ENCODE measurements around the gene PRPH. TPM values are rescaled to one million over a fixed set of nuclear protein-coding genes. Genes with fewer than 3 reads are reported as not detected.
A peak's percentile ranks its signal among the peaks of the same experiment; 100 is the strongest.

Gene PRPH
- total RNA-seq, 3 donors from 2014 or later (not counting 1 experiment from before 2014, with no cell fraction given): not detected

DNA sequence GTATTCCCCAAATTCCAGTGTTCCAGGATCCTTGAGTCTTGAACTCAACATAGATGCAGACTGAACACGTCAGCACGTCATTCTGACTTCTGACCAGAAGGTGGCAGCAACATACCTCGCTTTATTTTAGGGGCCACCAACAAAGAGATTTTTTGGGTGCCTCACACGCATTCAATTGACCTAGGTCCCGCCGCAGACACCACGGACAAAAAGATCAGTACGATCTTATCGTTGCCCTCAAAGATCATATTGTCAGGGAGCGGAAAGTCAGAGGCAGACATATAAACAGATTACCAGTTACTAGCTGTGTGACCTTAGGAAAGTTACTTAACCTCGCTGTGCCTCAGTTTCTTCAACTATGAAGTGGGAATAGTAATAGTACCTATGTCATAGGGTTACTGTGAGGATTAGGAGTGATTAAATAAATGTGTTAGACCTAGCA, 6.5 kb upstream of the PRPH start:
- TF ChIP-seq, protein P1, sequence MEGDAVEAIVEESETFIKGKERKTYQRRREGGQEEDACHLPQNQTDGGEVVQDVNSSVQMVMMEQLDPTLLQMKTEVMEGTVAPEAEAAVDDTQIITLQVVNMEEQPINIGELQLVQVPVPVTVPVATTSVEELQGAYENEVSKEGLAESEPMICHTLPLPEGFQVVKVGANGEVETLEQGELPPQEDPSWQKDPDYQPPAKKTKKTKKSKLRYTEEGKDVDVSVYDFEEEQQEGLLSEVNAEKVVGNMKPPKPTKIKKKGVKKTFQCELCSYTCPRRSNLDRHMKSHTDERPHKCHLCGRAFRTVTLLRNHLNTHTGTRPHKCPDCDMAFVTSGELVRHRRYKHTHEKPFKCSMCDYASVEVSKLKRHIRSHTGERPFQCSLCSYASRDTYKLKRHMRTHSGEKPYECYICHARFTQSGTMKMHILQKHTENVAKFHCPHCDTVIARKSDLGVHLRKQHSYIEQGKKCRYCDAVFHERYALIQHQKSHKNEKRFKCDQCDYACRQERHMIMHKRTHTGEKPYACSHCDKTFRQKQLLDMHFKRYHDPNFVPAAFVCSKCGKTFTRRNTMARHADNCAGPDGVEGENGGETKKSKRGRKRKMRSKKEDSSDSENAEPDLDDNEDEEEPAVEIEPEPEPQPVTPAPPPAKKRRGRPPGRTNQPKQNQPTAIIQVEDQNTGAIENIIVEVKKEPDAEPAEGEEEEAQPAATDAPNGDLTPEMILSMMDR (IDR thresholded peaks at IDR 0.05): peak; percentile 95
- Mint-ChIP-seq H3K9me3 (no peaks in the 10 kb centered on the region), H3K4me3 (no peak overlapping the region), H3K27me3 (ENCODE audit: low read depth in 2 of 2) (peaks cover 39 to 44% of the 10 kb centered on the region in 2 donors), H3K27ac (no peak overlapping the region), H3K4me1 (peaks cover 0 to 4% of the 10 kb centered on the region in 2 donors), H3K36me3 (no peaks in the 10 kb centered on the region)
- H3K9me3 ChIP-seq (ENCODE audit: control insufficient read depth, insufficient read depth, low read length): no peaks in the 10 kb centered on the region
- intact Hi-C loops (cut with micrococcal nuclease): loop anchor here (1.0 kb wide), 2 partner anchors 54 to 226 kb away; no protein-coding TSS in a partner anchor
- DNase-seq (peak; percentile 59 to 87), ATAC-seq (peak; percentile 67 to 85 (median 83))
- no peak overlapping the region for H3K27ac ChIP-seq (ENCODE audit: low read length)
- WGBS (ENCODE audit: insufficient coverage): 9% methylated on average over 11 of the region's 11 CpGs
- H3K27me3 ChIP-seq (ENCODE audit: control insufficient read depth, insufficient read depth, low read length): peaks cover 8% of the 10 kb centered on the region
- H3K4me1 ChIP-seq (ENCODE audit: control insufficient read depth, insufficient read depth, low read length): no peaks in the 10 kb centered on the region
- no peak overlapping the region for H3K4me3 ChIP-seq (ENCODE audit: low read length)
- no peaks in the 10 kb centered on the region for H3K36me3 ChIP-seq (ENCODE audit: control insufficient read depth, insufficient read depth, low read length)

DNA sequence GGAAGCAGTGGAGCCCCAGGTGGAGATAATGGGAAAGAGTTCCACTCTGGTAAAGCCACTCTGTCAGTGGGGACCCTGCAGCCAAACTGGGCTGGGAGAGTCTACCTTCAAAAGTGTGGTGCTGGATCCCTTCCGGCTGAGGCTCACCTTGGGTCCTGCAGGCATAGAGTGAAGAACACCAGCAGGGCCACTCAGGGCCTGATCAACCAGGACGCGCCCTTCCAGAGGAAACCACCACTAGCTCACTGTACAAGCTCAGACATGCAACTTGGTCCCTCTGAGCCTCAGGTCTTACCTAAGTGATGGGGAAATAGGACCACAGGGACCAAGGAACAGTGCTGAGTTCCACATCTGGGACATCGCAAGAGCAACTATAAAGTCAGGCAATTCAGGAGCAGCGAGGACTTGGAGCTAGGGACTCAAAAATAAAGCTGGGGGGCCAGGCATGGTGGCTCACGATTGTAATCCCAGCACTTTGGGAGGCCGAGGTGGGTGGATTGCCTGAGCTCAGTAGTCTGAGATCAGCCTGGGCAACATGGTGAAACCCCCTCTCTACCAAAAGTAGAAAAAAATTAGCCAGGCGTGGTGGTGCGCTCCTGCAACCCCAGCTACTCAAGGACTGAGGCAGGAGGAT, 5.9 kb upstream of the PRPH start:
- no peak overlapping the region for H3K4me3 Mint-ChIP-seq
- H3K36me3 Mint-ChIP-seq: no peaks in the 10 kb centered on the region
- no peak overlapping the region for H3K27ac Mint-ChIP-seq
- H3K27me3 ChIP-seq (ENCODE audit: control insufficient read depth, insufficient read depth, low read length): peaks cover 11% of the 10 kb centered on the region
- H3K36me3 ChIP-seq (ENCODE audit: control insufficient read depth, insufficient read depth, low read length): no peaks in the 10 kb centered on the region
- no peak overlapping the region for H3K27ac ChIP-seq (ENCODE audit: low read length)
- H3K9me3 Mint-ChIP-seq: no peaks in the 10 kb centered on the region
- intact Hi-C loops (cut with micrococcal nuclease): loop anchor here (1.0 kb wide), 2 partner anchors 53 to 225 kb away; no protein-coding TSS in a partner anchor
- TF ChIP-seq, protein P1 (IDR thresholded peaks at IDR 0.05): no peak
- H3K4me1 Mint-ChIP-seq: peaks cover 0 to 4% of the 10 kb centered on the region in 2 donors
- peaks cover 39 to 47% of the 10 kb centered on the region in 2 donors for H3K27me3 Mint-ChIP-seq (ENCODE audit: low read depth in 2 of 2)
- WGBS (ENCODE audit: insufficient coverage): 77% methylated on average over 9 of the region's 9 CpGs
- H3K9me3 ChIP-seq (ENCODE audit: control insufficient read depth, insufficient read depth, low read length): no peaks in the 10 kb centered on the region
- no peak for ATAC-seq
- DNase-seq: no peak
- no peaks in the 10 kb centered on the region for H3K4me1 ChIP-seq (ENCODE audit: control insufficient read depth, insufficient read depth, low read length)
- H3K4me3 ChIP-seq (ENCODE audit: low read length): no peak overlapping the region

DNA sequence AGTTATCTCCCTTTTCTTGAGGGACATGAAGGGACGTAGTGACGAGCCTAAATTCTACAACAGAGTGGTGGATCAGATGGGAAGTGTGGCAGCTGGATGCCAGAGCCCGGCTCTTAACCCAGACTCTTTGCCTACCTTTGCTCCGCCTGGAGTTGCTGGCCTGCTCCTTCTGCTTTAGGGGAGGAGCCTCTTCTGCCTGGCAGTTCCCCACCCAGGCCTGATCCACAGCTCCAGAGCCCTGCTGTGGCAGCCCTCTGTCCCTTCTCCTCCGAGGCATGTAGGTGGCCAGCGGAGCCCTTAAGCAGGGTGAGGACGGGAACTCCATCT, 2.3 kb upstream of the PRPH start:
- Histone ChIP-seq H3K9me3 (ENCODE audit: control insufficient read depth, insufficient read depth, low read length) (no peaks in the 10 kb centered on the region), H3K4me3 (ENCODE audit: low read length) (no peak overlapping the region), H3K36me3 (ENCODE audit: control insufficient read depth, insufficient read depth, low read length) (no peaks in the 10 kb centered on the region), H3K27me3 (ENCODE audit: control insufficient read depth, insufficient read depth, low read length) (peaks cover 39% of the 10 kb centered on the region), H3K4me1 (ENCODE audit: control insufficient read depth, insufficient read depth, low read length) (peaks cover 18% of the 10 kb centered on the region), H3K27ac (ENCODE audit: low read length) (no peak overlapping the region)
- H3K27ac Mint-ChIP-seq: no peak overlapping the region
- no peaks in the 10 kb centered on the region for H3K36me3 Mint-ChIP-seq
- intact Hi-C loops (cut with micrococcal nuclease): no loop called here
- no peak overlapping the region for H3K4me3 Mint-ChIP-seq
- TF ChIP-seq, protein P1 (IDR thresholded peaks at IDR 0.05): no peak
- 89% methylated on average over 7 of the region's 7 CpGs for WGBS (ENCODE audit: insufficient coverage)
- DNase-seq (no peak), ATAC-seq (no peak)
- H3K9me3 Mint-ChIP-seq: no peaks in the 10 kb centered on the region
- H3K4me1 Mint-ChIP-seq: peaks cover 0 to 4% of the 10 kb centered on the region in 2 donors
- H3K27me3 Mint-ChIP-seq (ENCODE audit: low read depth in 2 of 2): peaks cover 25 to 53% of the 10 kb centered on the region in 2 donors
